ENCODE measurements around the gene ATXN1. TPM values are rescaled to one million over a fixed set of nuclear protein-coding genes. Genes with fewer than 3 reads are reported as not detected.
A peak's percentile ranks its signal among the peaks of the same experiment; 100 is the strongest.

ATXN1 gene
- total and polyA plus RNA-seq, 2 of the 13 experiments (the other 11 are each of a cell fraction or from before 2014, with no cell fraction given) = 20.7 to 39.5 TPM

DNA sequence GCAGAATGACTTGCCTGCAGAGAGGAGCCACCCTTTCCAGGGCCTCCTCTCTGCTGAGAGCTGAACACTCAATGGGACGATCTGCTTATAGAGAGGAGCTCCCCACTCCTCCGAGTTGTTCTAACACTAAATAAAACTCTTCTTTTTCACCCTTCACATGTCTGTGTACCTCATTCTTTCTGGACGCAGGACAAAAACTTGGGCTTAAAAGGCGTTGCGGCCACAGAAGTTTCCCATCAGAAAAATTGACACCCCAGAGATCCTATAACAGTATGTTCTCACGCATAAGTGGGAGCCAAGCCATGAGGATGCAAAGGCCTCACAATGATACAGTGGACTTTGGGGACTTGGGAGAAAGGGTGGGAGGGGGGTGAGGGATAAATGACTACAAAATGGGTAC lies 401.7 kb downstream of the ATXN1 start:
- in situ Hi-C loops (cut with HindIII; ENCODE audit: extremely low pct_ligation_motif_present, low pct_unique_long_range_greater_than_20kb) = no loop called here
- ChIA-PET CTCF (ENCODE audit: low intra/inter-chr PET ratio, low total read pairs) (no interaction called here), POLR2A (no interaction called here)
- Histone ChIP-seq H3K4me3 (replicated peaks in 1 of 3; ENCODE audit: insufficient read depth in 1 of 3, low read depth in 2 of 3, low read length in 3 of 3) (no peak overlapping the region), H4K20me1 (ENCODE audit: insufficient read depth, low read length) (no peaks in the 10 kb centered on the region), H3K27me3 (ENCODE audit: control insufficient read depth in 1 of 2, insufficient read depth in 2 of 2, low read length in 2 of 2) (no peaks in the 10 kb centered on the region), H2AFZ (ENCODE audit: low read length) (no peak overlapping the region), H3K4me2 (ENCODE audit: low read depth, low read length) (no peak overlapping the region), H3K9ac (ENCODE audit: insufficient read depth, low read depth, low read length) (no peak overlapping the region), H3K36me3 (replicated peaks in 1 of 2; ENCODE audit: control insufficient read depth in 1 of 2, insufficient read depth in 2 of 2, low read length in 2 of 2) (peaks cover 3 to 12% of the 10 kb centered on the region in 2 experiments; a peak in 4 of 5 replicates), H3K27ac (ENCODE audit: extremely low read length, insufficient read depth, low read length) (no peak overlapping the region), H3K9me3 (ENCODE audit: low read length) (no peaks in the 10 kb centered on the region), H3K79me2 (ENCODE audit: insufficient read depth, low read length) (no peaks in the 10 kb centered on the region), H3K4me1 (ENCODE audit: insufficient read depth, low read length) (no peaks in the 10 kb centered on the region)
- intact Hi-C loops (cut with micrococcal nuclease; ENCODE audit: unreplicated experiment) = no loop called here
- 96% methylated on average over 6 of the region's 6 CpGs for WGBS (ENCODE audit: low lambda C conversion rate)
- no TSS peak for BruUV-seq (replicated peaks)
- FAIRE-seq (no peak), ATAC-seq (no peak), DNase-seq (ENCODE audit: low spot score) (no peak)
- no peak for TF ChIP-seq ZNF263 (CRISPR knock-in tag; IDR thresholded peaks at IDR 0.05)

DNA sequence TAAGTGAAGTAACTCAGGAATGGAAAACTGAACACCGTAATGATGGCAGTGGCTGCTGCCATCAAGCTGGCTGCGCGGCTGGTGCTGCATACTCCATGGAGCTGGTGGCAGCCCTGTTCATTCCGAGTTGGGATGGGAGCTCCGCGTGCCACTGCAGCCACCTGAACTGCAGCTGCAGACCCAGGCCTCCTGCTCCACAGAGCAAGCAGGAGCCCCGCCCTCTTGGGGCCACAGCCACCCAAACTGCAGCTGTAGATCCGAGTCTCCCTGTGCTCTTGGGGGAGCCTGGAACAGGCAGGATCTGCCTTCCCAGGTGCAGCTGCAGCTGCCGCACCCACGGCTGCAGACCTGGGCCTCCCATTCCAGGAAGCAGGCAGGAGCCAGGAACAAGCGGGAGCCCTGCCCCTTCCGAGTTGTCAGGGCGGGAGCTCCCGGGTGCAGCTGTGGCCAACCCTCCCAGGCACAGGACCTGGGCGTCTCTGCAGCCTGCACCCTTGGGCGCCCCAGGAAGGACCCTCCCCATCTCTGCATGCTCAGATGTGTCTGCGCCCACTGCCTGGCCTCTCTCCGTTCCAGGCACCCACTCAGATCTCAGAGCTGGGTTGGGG lies 402.6 kb downstream of the ATXN1 start:
- POLR2A ChIA-PET = no interaction called here
- intact Hi-C loops (cut with micrococcal nuclease; ENCODE audit: unreplicated experiment) = no loop called here
- H3K27ac ChIP-seq (ENCODE audit: extremely low read length, insufficient read depth, low read length) = no peak overlapping the region

More for the DNA sequence above, 402.6 kb downstream of the ATXN1 start:
- WGBS (ENCODE audit: low lambda C conversion rate) = 81% methylated on average over 13 of the region's 18 CpGs
- Histone ChIP-seq H3K9me3 (ENCODE audit: low read length) (no peaks in the 10 kb centered on the region), H3K36me3 (replicated peaks in 1 of 2; ENCODE audit: control insufficient read depth in 1 of 2, insufficient read depth in 2 of 2, low read length in 2 of 2) (peaks cover 3 to 12% of the 10 kb centered on the region in 2 experiments; a peak in 4 of 5 replicates), H3K9ac (ENCODE audit: insufficient read depth, low read depth, low read length) (no peak overlapping the region), H3K4me3 (replicated peaks in 1 of 3; ENCODE audit: insufficient read depth in 1 of 3, low read depth in 2 of 3, low read length in 3 of 3) (no peak overlapping the region), H2AFZ (ENCODE audit: low read length) (no peak overlapping the region), H3K27me3 (ENCODE audit: control insufficient read depth in 1 of 2, insufficient read depth in 2 of 2, low read length in 2 of 2) (no peaks in the 10 kb centered on the region), H3K4me2 (ENCODE audit: low read depth, low read length) (no peak overlapping the region), H4K20me1 (ENCODE audit: insufficient read depth, low read length) (no peaks in the 10 kb centered on the region), H3K4me1 (ENCODE audit: insufficient read depth, low read length) (no peaks in the 10 kb centered on the region), H3K79me2 (ENCODE audit: insufficient read depth, low read length) (no peaks in the 10 kb centered on the region)
- in situ Hi-C loops (cut with HindIII; ENCODE audit: extremely low pct_ligation_motif_present, low pct_unique_long_range_greater_than_20kb) = no loop called here
- DNase-seq (ENCODE audit: low spot score) = no peak
- CTCF ChIA-PET (ENCODE audit: low intra/inter-chr PET ratio, low total read pairs) = no interaction called here
- no peak for FAIRE-seq
- BruUV-seq (replicated peaks) = no TSS peak
- ATAC-seq = peak; percentile 35; the same call in 1 of the 3 replicates
- TF ChIP-seq, protein P1, sequence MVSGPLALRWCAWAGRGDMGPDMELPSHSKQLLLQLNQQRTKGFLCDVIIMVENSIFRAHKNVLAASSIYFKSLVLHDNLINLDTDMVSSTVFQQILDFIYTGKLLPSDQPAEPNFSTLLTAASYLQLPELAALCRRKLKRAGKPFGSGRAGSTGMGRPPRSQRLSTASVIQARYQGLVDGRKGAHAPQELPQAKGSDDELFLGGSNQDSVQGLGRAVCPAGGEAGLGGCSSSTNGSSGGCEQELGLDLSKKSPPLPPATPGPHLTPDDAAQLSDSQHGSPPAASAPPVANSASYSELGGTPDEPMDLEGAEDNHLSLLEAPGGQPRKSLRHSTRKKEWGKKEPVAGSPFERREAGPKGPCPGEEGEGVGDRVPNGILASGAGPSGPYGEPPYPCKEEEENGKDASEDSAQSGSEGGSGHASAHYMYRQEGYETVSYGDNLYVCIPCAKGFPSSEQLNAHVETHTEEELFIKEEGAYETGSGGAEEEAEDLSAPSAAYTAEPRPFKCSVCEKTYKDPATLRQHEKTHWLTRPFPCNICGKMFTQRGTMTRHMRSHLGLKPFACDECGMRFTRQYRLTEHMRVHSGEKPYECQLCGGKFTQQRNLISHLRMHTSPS (CRISPR knock-in tag; IDR thresholded peaks at IDR 0.05; ENCODE audit: low read depth) = no peak
- peak; percentile 79 for TF ChIP-seq AGO2 (optimal IDR thresholded peaks at IDR 0.05; ENCODE audit: low read depth, low read length)
